ENCODE results near the gene CACNA2D3. TPM values are rescaled to one million over a fixed set of nuclear protein-coding genes. Genes with fewer than 3 reads are reported as not detected.

Gene CACNA2D3
- polyA plus RNA-seq, 3 donors: 8.3 to 21.5 (median 10.4) TPM

DNA sequence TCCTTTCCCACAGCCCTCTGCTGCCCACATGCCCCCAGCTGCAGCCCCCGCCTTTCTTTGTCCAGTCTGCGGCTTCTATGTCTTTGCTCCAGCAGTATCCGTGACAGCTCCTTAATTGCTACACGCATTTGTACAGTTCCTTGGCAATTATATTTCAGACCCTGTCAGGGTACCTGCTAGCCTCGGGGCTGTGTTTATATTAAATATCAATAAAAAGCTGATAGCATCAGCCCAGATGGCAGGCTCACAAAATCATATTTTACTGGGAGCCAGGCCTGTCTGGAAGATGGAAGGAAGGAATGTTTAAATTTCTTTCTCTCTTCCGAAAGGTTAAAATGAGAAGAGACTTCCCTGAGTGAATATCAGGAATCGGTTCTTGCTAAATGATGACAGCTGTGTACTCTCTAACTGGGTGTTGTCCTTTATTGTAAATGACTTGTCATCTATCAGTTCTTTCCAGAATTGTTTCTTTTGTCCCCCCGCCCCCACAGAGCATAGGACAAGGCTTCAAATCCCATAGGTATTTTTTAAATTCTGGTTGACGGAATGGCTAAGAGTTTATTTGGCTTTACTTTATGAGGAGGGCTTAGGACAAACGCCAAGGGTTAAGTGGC lies 427.4 kb downstream of the CACNA2D3 start:
- H3K27me3 Mint-ChIP-seq (ENCODE audit: low read depth in 3 of 3): peaks cover 0 to 2% (median 0%) of the 10 kb centered on the region in 3 donors
- TF ChIP-seq, protein P1, sequence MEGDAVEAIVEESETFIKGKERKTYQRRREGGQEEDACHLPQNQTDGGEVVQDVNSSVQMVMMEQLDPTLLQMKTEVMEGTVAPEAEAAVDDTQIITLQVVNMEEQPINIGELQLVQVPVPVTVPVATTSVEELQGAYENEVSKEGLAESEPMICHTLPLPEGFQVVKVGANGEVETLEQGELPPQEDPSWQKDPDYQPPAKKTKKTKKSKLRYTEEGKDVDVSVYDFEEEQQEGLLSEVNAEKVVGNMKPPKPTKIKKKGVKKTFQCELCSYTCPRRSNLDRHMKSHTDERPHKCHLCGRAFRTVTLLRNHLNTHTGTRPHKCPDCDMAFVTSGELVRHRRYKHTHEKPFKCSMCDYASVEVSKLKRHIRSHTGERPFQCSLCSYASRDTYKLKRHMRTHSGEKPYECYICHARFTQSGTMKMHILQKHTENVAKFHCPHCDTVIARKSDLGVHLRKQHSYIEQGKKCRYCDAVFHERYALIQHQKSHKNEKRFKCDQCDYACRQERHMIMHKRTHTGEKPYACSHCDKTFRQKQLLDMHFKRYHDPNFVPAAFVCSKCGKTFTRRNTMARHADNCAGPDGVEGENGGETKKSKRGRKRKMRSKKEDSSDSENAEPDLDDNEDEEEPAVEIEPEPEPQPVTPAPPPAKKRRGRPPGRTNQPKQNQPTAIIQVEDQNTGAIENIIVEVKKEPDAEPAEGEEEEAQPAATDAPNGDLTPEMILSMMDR (IDR thresholded peaks at IDR 0.05): no peak
- H3K27ac Mint-ChIP-seq: no peak overlapping the region
- H3K4me3 Mint-ChIP-seq: no peak overlapping the region
- no peaks in the 10 kb centered on the region for H4K20me1 ChIP-seq (ENCODE audit: insufficient read depth, low read length)
- H3K4me2 ChIP-seq (replicated peaks; ENCODE audit: extremely low read depth, low read length, poor library complexity, severe bottlenecking): no peak overlapping the region
- H3K27ac ChIP-seq (ENCODE audit: low read depth in 1 of 2, low read length in 2 of 2): no peak overlapping the region
- H3K27me3 ChIP-seq (ENCODE audit: control insufficient read depth in 2 of 2, insufficient read depth in 2 of 2, low read length in 2 of 2): no peaks in the 10 kb centered on the region
- peaks cover 0 to 10% (median 3%) of the 10 kb centered on the region in 7 donors for H3K9me3 Mint-ChIP-seq
- 94% methylated on average over 6 of the region's 10 CpGs for whole genome bisulfite sequencing (ENCODE audit: insufficient coverage)
- intact Hi-C loops (cut with micrococcal nuclease): no loop called here
- H3K36me3 ChIP-seq (replicated peaks in 1 of 2; ENCODE audit: control insufficient read depth in 1 of 2, insufficient read depth in 2 of 2, low read length in 2 of 2): no peaks in the 10 kb centered on the region
- H3K9me3 ChIP-seq (replicated peaks in 1 of 2; ENCODE audit: control insufficient read depth in 1 of 2, insufficient read depth in 1 of 2, low read length in 2 of 2): peaks cover 0 to 4% of the 10 kb centered on the region in 2 donors
- no peak overlapping the region for H2AFZ ChIP-seq (ENCODE audit: insufficient read depth, low read depth, low read length, poor library complexity, severe bottlenecking)
- H3K4me3 ChIP-seq (replicated peaks in 1 of 3; ENCODE audit: low read depth in 2 of 3, low read length in 3 of 3): no peak overlapping the region
- no peak for DNase-seq
- no peaks in the 10 kb centered on the region for H3K4me1 ChIP-seq (ENCODE audit: control insufficient read depth in 1 of 2, insufficient read depth in 2 of 2, low read length in 2 of 2)
- no peaks in the 10 kb centered on the region for H3K79me2 ChIP-seq (ENCODE audit: insufficient read depth, low read length)
- no peaks in the 10 kb centered on the region for H3K36me3 Mint-ChIP-seq
- H3K9ac ChIP-seq (ENCODE audit: insufficient read depth, low read length, poor library complexity, severe bottlenecking): no peak overlapping the region
- no peaks in the 10 kb centered on the region for H3K4me1 Mint-ChIP-seq

DNA sequence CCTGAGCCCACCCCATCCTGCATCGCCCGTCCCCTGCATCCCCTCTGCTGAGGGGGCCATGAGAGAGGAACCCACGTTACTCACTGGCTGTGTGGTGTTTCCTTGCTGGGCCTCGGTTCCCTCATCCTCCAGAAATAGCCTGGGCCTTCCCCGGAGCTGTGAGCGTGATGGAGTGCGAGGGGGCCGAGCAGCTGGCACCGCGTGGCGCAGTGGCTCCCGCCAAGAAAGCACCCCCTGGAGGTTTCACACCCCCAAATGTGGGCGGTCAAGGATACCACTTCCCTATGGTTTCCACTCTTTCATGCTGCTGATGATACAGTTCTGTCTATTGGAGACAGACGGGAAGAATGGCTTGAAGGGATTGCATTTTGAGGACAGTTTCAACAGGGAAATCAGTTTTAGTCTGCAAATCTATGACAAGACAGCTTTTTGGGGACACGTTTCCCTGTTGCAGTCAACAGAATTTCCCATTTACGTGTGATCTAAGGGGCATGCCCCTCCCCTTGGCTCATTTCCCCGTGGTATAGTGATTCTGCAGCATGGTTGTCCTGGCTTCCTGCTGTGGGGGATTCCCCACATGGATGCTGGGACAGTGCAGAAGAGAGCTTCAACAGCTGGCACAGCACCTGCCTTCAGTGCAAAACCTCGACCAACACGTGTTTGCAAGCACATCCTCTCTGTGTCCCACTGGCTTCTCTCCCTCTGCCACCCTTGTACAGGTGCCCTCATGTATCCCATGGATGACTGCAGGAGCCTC lies 428.0 kb downstream of the CACNA2D3 start:
- DNase-seq: no peak
- 78% methylated on average over 15 of the region's 19 CpGs for WGBS (ENCODE audit: insufficient coverage)
- intact Hi-C loops (cut with micrococcal nuclease): no loop called here
- Histone ChIP-seq H3K4me1 (ENCODE audit: control insufficient read depth in 1 of 2, insufficient read depth in 2 of 2, low read length in 2 of 2) (no peaks in the 10 kb centered on the region), H3K4me3 (replicated peaks in 1 of 3; ENCODE audit: low read depth in 2 of 3, low read length in 3 of 3) (no peak overlapping the region), H4K20me1 (ENCODE audit: insufficient read depth, low read length) (no peaks in the 10 kb centered on the region), H3K79me2 (ENCODE audit: insufficient read depth, low read length) (no peaks in the 10 kb centered on the region), H2AFZ (ENCODE audit: insufficient read depth, low read depth, low read length, poor library complexity, severe bottlenecking) (no peak overlapping the region), H3K36me3 (replicated peaks in 1 of 2; ENCODE audit: control insufficient read depth in 1 of 2, insufficient read depth in 2 of 2, low read length in 2 of 2) (no peaks in the 10 kb centered on the region), H3K4me2 (replicated peaks; ENCODE audit: extremely low read depth, low read length, poor library complexity, severe bottlenecking) (no peak overlapping the region), H3K9me3 (replicated peaks in 1 of 2; ENCODE audit: control insufficient read depth in 1 of 2, insufficient read depth in 1 of 2, low read length in 2 of 2) (peaks cover 0 to 4% of the 10 kb centered on the region in 2 donors), H3K27me3 (ENCODE audit: control insufficient read depth in 2 of 2, insufficient read depth in 2 of 2, low read length in 2 of 2) (no peaks in the 10 kb centered on the region), H3K9ac (ENCODE audit: insufficient read depth, low read length, poor library complexity, severe bottlenecking) (no peak overlapping the region), H3K27ac (ENCODE audit: low read depth in 1 of 2, low read length in 2 of 2) (no peak overlapping the region)
- Mint-ChIP-seq H3K27ac (no peak overlapping the region), H3K4me3 (no peak overlapping the region), H3K4me1 (no peaks in the 10 kb centered on the region), H3K9me3 (peaks cover 0 to 10% (median 3%) of the 10 kb centered on the region in 7 donors), H3K27me3 (ENCODE audit: low read depth in 3 of 3) (peaks cover 0 to 2% (median 0%) of the 10 kb centered on the region in 3 donors), H3K36me3 (no peaks in the 10 kb centered on the region)
- TF ChIP-seq, protein P1 (IDR thresholded peaks at IDR 0.05): no peak

Data from CD14-positive monocyte (primary cell).